ENCODE measurements around the gene CXCR6. TPM values are rescaled to one million over a fixed set of nuclear protein-coding genes. Genes with fewer than 3 reads are reported as not detected.

The CXCR6 gene
- total RNA-seq, 1 experiment from 2014 or later, result not detected

DNA sequence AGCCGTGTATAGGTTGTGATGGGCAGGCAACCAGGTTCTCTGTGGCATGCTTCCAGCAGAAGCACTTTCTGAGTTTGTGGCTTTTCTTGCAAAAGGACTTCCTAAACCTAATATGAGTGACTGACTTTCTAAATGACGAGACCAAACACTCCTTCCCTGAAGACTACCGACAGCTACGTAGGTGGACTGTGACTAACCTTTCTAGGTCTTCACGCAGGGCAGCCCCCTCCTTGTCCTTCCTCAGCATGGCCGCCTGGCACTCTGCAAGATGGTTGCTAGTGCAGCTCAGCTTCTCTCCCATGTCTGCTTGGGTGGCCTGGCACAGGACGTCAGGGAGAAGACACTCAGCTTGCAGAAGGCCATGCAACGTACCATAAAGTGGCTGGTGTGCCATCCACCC is 20.9 kb downstream of the CXCR6 start:
- peaks cover 65% of the 10 kb centered on the region for H3K36me3 ChIP-seq (replicated peaks; ENCODE audit: control insufficient read depth, insufficient read depth, low read length)
- DNase-seq, result no peak
- no peak overlapping the region for H3K4me3 ChIP-seq (ENCODE audit: insufficient read depth, low read depth, low read length)
- no peaks in the 10 kb centered on the region for H3K27me3 ChIP-seq (ENCODE audit: control insufficient read depth, insufficient read depth, low read length)

- no peak for DNase-seq
- H3K4me3 ChIP-seq (ENCODE audit: insufficient read depth, low read depth, low read length), result no peak overlapping the region
- H3K36me3 ChIP-seq (replicated peaks; ENCODE audit: control insufficient read depth, insufficient read depth, low read length), result peaks cover 61% of the 10 kb centered on the region
- H3K27me3 ChIP-seq (ENCODE audit: control insufficient read depth, insufficient read depth, low read length), result no peaks in the 10 kb centered on the region
Observed at GRCh38 chr3:45965253-45965652, 22.0 kb downstream of the CXCR6 start.

DNA sequence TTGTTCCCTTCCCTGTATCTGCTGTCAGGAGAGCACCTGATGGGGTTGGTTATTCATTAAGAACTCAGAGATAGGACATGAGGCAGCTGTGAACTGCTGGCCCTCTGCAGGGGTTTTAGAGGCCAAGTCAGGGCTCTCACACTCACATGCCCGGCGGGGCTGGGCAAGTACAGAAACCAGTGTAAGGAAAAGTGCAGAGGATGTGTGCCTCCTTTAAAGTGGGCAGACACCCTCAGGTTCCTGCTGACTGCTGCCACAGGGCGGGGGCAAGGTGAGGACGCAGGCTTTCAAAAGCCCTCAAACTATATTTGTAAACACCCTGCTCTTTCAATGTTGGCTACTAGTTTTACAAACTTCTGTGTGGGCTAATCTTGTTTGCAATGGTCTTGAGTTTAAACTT is 22.4 kb downstream of the CXCR6 start:
- Histone ChIP-seq H3K36me3 (replicated peaks; ENCODE audit: control insufficient read depth, insufficient read depth, low read length) (peaks cover 60% of the 10 kb centered on the region), H3K27me3 (ENCODE audit: control insufficient read depth, insufficient read depth, low read length) (no peaks in the 10 kb centered on the region), H3K4me3 (ENCODE audit: insufficient read depth, low read depth, low read length) (no peak overlapping the region)
- DNase-seq, result no peak

- Histone ChIP-seq H3K36me3 (replicated peaks; ENCODE audit: control insufficient read depth, insufficient read depth, low read length) (peaks cover 59% of the 10 kb centered on the region), H3K4me3 (ENCODE audit: insufficient read depth, low read depth, low read length) (no peak overlapping the region), H3K27me3 (ENCODE audit: control insufficient read depth, insufficient read depth, low read length) (no peaks in the 10 kb centered on the region)
- DNase-seq, result no peak
Observed at GRCh38 chr3:45966371-45966791, 23.1 kb downstream of the CXCR6 start.

- peaks cover 53% of the 10 kb centered on the region for H3K36me3 ChIP-seq (replicated peaks; ENCODE audit: control insufficient read depth, insufficient read depth, low read length)
- no peak for DNase-seq
- H3K4me3 ChIP-seq (ENCODE audit: insufficient read depth, low read depth, low read length), result no peak overlapping the region
- H3K27me3 ChIP-seq (ENCODE audit: control insufficient read depth, insufficient read depth, low read length), result no peaks in the 10 kb centered on the region
Observed at GRCh38 chr3:45966950-45967640, 23.8 kb downstream of the CXCR6 start.

- Histone ChIP-seq H3K4me3 (ENCODE audit: insufficient read depth, low read depth, low read length) (no peak overlapping the region), H3K36me3 (replicated peaks; ENCODE audit: control insufficient read depth, insufficient read depth, low read length) (peaks cover 47% of the 10 kb centered on the region)
Observed at GRCh38 chr3:45967724-45968123, 24.5 kb downstream of the CXCR6 start.

GRCh38 chr3:45968149-45968548 is 24.9 kb downstream of the CXCR6 start:
- H3K27me3 ChIP-seq (ENCODE audit: control insufficient read depth, insufficient read depth, low read length), result no peaks in the 10 kb centered on the region
- H3K4me3 ChIP-seq (ENCODE audit: insufficient read depth, low read depth, low read length), result no peak overlapping the region
- no peak for DNase-seq
- peaks cover 44% of the 10 kb centered on the region for H3K36me3 ChIP-seq (replicated peaks; ENCODE audit: control insufficient read depth, insufficient read depth, low read length)

More at GRCh38 chr3:45967724-45968123, 24.5 kb downstream of the CXCR6 start:
- no peaks in the 10 kb centered on the region for H3K27me3 ChIP-seq (ENCODE audit: control insufficient read depth, insufficient read depth, low read length)
- no peak for DNase-seq

- H3K36me3 ChIP-seq (replicated peaks; ENCODE audit: control insufficient read depth, insufficient read depth, low read length), result peaks cover 40% of the 10 kb centered on the region
- no peak for DNase-seq
Observed at GRCh38 chr3:45968706-45969105, 25.4 kb downstream of the CXCR6 start.

GRCh38 chr3:45969116-45969515 is 25.9 kb downstream of the CXCR6 start:
- Histone ChIP-seq H3K4me3 (ENCODE audit: insufficient read depth, low read depth, low read length) (no peak overlapping the region), H3K27me3 (ENCODE audit: control insufficient read depth, insufficient read depth, low read length) (no peaks in the 10 kb centered on the region), H3K36me3 (replicated peaks; ENCODE audit: control insufficient read depth, insufficient read depth, low read length) (peaks cover 38% of the 10 kb centered on the region)
- DNase-seq, result no peak

More at GRCh38 chr3:45968706-45969105, 25.4 kb downstream of the CXCR6 start:
- H3K4me3 ChIP-seq (ENCODE audit: insufficient read depth, low read depth, low read length), result no peak overlapping the region
- H3K27me3 ChIP-seq (ENCODE audit: control insufficient read depth, insufficient read depth, low read length), result no peaks in the 10 kb centered on the region

DNA sequence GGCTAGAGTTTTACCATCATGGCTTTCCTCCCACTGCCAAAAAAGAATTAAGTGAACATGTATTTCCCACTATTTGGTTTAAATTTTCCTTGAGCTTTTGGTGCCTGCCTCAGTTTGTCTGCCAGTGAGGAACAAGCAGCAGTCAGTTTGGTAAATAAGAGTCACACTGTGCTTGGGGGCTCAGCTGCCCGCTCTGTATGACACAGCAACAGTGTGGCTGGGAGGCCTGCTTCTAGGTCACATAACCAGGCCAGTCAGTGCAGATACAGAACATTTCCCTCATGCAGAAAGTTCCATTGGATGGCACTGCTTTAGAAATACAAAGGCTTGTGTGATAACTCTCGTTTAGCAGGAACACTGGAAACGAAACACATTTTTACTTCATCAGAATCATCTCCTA is 26.7 kb downstream of the CXCR6 start:
- Histone ChIP-seq H3K27me3 (ENCODE audit: control insufficient read depth, insufficient read depth, low read length) (no peaks in the 10 kb centered on the region), H3K36me3 (replicated peaks; ENCODE audit: control insufficient read depth, insufficient read depth, low read length) (peaks cover 34% of the 10 kb centered on the region), H3K4me3 (ENCODE audit: insufficient read depth, low read depth, low read length) (no peak overlapping the region)
- no peak for DNase-seq

- no peak for DNase-seq
- Histone ChIP-seq H3K4me3 (ENCODE audit: insufficient read depth, low read depth, low read length) (no peak overlapping the region), H3K36me3 (replicated peaks; ENCODE audit: control insufficient read depth, insufficient read depth, low read length) (peaks cover 28% of the 10 kb centered on the region), H3K27me3 (ENCODE audit: control insufficient read depth, insufficient read depth, low read length) (no peaks in the 10 kb centered on the region)
Observed at GRCh38 chr3:45972534-45973402, 29.5 kb downstream of the CXCR6 start.

DNA sequence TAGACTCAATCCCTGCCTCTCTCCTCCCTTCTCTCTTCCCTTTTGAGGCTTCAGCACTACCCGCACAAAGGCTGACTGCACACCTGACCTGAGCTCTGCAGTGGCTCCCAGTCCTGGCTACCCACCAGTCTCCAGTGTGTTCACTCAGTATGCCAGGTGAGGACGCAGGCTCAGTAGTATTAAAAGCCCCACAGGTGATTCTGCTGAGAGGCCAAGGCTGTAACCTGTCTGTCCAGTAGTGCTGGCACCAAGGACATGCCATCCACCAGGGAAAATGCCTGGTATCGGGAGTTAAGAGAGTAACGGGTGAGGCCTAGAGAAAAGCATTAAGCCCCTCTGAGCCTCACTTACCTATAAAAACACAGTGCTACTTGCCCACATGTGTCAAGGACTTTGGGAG is 31.4 kb downstream of the CXCR6 start:
- H3K36me3 ChIP-seq (replicated peaks; ENCODE audit: control insufficient read depth, insufficient read depth, low read length), result peaks cover 28% of the 10 kb centered on the region
- no peak overlapping the region for H3K4me3 ChIP-seq (ENCODE audit: insufficient read depth, low read depth, low read length)
- no peaks in the 10 kb centered on the region for H3K27me3 ChIP-seq (ENCODE audit: control insufficient read depth, insufficient read depth, low read length)
- DNase-seq, result no peak

DNA sequence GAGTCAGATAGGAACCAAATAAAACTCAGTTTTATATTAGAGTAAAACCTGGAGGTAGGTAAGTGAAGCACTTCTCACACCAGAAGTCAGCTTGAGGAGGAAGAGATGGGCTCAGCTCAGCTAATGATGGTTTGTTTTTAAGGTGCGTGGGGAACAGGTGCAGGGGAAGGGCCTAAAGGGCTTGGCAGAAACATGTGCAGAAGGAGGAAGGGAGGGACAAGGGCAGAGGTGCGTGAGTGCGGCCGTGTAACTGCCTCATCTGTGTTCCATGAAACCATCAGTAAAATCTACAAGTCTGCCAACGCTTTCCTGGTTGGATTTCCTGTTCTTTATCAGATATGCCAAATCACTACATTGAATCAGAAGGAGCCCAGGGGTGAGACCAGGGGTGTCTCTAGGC is 32.4 kb downstream of the CXCR6 start:
- H3K4me3 ChIP-seq (ENCODE audit: insufficient read depth, low read depth, low read length), result no peak overlapping the region
- no peak for DNase-seq
- peaks cover 27% of the 10 kb centered on the region for H3K36me3 ChIP-seq (replicated peaks; ENCODE audit: control insufficient read depth, insufficient read depth, low read length)
- no peaks in the 10 kb centered on the region for H3K27me3 ChIP-seq (ENCODE audit: control insufficient read depth, insufficient read depth, low read length)

DNA sequence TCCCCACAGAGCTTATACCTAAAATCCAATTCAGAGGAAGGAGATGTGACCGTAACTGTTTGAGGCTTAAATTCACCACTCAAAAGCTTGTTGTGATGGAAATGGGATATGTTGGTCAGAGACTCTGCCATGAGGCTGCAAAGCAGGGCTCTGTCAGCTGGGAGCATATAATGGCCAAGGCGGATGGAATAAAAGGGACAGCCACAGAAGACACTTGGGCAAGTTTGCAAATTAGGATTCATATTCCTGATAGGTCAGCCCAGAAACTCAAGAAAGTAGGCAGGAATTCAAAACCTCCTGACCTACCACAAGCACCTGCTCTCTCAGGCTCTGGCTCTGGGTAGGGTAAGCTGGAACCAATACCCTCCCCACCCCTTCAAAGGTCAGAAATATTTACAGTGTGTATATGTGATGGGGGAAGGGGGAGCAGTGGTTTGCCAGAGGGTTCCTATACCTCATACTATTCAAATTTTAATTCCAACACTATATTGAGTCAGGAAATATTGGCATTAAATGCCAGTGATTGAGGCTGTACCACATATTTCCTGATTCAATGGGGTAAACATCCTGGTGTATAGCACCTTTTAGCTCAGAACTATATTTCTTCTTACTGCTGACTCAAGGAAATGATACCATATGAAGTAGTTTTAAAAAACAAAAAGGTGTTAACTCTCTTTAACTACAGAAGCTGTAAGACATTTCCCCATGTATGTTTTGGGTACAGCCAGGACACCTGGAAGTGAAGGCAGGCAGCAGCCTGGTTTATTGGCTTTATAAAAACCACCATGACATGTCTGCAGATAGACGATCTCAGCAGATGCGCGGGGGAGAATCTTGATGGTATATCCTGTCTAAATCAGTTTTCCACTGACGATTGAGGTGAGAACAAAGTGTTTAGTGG is 33.2 kb downstream of the CXCR6 start:
- no peak overlapping the region for H3K4me3 ChIP-seq (ENCODE audit: insufficient read depth, low read depth, low read length)
- no peak for DNase-seq
- H3K36me3 ChIP-seq (replicated peaks; ENCODE audit: control insufficient read depth, insufficient read depth, low read length), result peaks cover 32% of the 10 kb centered on the region
- H3K27me3 ChIP-seq (ENCODE audit: control insufficient read depth, insufficient read depth, low read length), result no peaks in the 10 kb centered on the region
